Stimulated activated CD4-positive, alpha-beta T cell treated with anti-CD3 and anti-CD28 coated beads, Interleukin-4, amount 100 ng/mL, for 4 hours (primary cell): ENCODE results near the gene CDH26.

ENCODE experiments used
- DNase-seq, 2 experiments: peaks; one replicate each; pipeline ENCODE4 v3.0.0-alpha.2; 2020

Gene CDH26

DNA sequence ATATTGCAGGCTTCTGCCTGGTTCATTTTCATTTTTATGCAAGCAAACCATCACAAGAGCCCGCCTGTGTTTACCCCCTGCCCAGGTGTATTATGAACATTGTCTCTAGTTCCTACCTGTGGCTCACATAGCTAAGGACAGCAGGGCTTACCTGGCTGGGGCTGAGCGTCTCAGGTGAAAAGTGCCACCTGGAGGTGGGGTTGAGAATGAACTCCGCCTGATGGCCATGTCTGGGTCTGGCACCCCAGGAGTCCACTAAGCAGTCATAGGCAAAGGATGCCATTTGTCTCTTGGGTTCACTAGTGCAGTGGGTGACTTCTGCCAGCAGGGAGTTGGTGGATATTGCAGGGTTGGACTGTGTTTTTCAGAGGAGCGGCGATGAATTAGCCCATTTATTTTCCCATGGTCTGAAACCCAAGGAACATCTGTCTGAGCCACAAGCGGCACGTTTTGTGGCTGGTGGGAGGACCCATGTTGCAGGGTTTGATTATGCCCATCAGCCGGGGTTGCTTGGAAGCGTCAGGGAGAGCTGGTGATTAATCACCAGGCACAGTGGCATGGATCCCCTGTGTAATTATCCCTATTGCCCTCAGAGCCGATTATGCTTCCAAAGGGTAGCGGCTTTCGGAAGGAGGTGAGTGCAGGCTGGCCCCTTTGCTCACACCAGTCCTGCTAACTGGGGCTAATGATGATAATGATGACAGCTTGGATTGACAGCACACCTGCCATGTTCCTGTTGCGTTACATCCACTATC lies 92.1 kb downstream of the CDH26 start:
- no peak for DNase-seq

DNA sequence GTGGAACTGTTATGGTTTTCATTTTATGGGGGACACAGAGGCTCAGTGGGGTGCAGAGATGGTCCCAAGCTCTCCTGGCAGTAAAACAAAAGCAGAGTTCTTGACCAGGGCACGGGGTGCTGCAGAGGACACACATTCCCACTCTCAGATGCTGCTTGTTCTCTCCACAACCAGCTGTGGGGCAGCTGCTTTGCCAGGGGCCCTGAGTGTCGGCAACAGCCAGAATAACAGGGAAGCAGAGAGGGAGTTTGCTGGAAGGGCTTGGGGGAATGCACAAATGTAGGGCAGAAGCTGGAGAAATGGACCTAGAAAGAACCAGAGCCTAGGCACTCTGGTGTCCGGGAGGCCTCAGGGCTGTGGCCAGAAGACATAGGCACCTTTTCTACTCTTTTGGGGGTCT lies 93.7 kb downstream of the CDH26 start:
- no peak for DNase-seq

DNA sequence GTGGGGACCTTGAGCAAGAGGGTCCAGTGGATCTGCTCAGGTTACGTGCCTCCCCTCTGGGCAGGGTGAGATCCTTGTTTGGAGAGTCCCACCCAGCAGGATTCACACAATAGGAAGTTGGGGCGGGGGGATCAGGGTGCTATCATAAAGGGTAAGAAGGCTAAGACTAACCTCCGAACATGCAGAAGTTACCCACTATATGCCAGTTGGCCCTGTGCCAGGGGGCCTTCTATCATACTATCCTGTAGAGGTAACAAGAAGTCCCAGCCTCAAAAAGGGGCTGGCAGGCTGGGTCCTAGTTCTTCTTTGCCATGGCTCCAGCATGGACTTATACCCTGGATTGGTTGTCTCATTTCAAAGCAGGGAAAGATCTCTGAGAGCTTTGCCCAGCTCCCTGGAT lies 94.1 kb downstream of the CDH26 start:
- no peak for DNase-seq

DNA sequence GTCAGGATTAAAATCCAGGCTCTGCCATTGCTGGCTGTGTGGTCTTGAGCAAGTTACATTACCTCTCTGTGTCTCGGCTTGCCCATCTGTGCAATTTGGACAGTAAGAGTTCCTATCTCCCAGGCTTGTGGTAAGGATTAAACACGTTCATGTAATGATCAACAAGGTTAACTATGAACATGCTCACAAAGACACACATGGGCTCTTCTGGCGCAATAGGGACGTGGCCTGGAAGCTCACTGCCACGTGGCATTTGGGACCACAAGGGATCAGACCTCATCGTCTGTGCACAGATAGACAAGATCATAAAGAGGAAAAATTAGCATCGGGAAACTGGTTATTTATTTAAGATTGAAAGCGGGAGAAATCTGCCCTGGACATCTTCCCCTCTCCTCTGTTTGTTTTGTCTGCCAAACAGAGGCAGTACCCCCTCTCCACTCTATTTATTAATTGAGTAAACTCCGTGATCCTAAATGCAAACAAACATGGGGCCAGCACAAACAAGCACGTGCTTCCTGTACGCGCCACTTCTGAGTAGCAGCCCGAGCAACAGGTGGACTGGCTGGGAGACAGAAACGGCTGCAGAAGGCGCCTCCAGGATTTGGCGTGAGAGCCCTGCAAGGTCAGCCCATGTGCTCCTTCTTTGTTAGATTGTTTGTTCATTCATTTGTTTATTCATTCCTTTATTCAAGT lies 95.0 kb downstream of the CDH26 start:
- DNase-seq: no peak

DNA sequence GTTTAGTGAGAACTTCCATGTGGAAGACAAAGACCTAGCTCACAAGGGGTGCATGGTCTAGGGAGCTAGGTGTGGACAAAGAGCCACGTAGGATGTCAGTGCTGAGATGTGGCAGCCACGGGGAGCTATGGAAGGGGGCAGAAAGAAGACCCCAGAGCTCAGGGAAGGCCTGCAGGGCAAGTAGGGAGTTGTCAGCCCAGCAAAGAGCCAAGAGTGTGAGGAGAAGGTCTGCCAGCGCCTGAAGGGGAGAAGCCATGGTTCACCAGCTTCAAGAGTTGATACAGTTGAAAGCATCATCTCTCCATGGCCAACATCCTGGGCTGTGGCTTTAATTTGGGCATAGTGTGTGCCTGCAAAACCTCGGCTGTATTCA lies 95.6 kb downstream of the CDH26 start:
- no peak for DNase-seq

DNA sequence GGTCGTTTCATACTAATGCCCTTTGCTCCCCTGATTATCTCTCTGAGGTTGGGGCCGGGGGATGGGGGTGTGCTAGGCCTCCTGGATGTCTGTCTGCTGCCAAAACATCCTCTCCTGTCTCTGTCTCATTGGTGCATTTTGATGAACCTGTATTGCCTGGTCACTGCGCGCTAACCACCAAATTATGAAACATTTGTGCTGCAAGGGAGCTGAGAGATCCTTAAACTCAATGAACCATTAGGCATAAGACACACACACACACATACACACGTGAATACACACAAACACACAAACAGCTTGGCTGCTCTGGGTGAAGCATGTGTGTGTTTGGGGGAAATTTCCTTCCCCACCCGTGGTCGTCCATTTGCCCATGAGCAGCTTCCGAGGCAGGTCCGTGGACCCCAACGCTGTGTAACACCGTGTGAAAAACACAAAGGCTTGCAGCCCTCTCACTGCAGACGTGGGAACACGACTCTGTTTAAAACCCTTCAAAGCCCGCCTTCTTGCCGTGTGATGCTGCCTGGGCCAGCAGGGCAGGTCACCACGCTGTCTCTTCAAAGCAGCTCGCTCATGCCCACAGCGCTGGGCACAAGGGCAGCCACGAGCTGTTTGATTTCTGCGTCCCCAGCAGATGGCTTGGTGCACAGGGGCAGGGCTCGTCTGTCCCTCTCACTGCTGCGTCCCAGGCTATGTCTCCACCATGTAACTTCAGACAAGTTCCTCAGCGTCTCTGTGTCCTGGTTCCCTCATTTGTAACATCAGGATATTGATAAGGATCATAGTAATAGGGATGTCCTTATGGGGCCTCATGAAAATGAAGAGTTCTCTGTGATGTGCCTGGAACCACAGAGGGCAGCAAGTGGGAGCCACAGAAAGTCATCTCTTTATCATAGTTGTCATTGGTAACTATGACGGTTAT lies 96.8 kb downstream of the CDH26 start:
- no peak for DNase-seq

DNA sequence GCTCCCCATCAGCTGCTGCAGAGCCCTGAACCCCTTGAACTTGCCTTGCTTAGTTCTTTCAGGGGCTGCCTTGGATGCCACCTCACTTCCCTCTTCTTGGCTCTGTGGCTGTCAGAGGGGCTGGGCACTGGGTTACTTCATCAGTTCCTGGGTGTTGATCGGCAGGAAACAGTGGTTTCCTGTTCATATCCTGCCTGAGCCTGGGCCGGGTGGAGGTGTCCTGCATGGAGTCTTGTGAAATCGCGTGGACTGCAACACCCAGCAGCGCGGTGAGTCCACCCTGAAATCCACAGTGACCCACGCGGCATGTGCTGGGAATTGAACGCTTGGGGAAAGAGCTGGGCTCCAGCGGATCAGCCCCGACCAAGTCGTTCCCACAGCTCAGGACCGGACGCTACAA lies 97.5 kb downstream of the CDH26 start:
- DNase-seq: peak; percentile 6 to 17

DNA sequence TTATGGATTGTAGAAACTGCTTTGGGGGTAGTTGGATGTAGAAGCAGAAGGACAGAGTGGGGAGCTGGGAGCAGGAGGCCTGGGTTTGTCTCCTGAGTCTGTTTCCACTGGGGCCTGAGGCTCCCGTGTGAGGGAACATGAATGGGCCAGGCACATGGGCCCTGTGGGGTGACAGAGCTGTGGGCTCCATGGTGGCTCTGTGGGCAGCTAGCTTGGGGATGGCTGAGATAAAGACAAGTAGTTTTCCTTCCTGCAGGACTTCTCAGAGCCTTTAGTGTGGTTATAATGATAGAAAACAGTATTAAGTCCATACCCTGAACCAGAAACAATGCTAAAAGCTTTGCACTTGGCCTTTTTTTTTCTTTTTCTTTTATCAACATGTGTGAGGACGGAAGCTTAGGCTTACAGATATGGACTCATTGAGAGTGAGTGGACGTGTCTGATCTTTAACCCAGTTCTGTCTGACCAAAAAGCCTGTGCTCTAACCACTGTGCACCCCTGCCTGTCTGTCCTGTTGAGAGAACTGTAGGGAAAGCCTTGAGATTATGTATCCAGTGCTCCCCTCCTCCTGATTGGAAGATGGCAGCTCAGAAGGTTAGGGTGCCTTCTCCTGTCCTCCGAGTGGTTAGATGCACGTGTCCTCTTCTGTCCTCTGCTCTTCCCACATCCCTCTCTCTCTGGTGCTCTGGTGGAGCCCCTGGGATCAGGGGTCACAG lies 98.3 kb downstream of the CDH26 start:
- no peak for DNase-seq

DNA sequence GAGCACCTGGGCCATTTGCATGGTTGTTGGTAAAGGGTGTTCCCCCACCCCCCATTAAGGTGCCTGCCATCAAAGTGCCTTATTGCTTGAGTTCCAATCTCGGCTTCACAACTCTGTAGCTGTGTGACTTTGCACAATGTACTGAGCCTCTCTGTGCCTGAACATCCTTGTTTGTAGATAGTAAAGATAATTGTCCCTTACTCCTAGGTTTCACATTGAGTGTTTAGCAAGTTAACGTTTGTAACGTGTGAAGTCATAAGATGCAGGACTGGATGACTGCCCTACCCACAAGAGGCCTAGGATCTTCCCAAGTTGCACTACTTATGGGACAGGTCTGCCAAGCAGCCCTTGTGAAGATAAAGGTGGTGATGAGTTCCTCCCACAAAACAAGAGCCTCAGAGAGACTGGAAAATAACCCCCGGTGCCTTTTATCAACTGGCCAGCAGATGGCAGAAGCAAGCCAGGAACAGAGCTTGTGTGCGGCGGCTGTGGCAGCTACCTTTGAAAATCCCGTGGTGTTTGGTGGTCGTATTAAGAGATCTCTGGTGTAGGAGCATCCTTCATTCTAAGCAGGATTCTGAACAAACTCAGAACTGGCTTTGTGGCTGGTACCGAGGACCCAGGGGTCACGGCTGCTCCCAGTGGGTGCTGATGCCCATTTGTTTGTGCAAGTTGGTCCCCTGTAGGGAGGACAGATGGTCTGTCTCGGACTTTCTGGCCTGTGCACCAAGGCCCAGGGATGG lies 99.1 kb downstream of the CDH26 start:
- DNase-seq: peak; percentile 52 to 56

DNA sequence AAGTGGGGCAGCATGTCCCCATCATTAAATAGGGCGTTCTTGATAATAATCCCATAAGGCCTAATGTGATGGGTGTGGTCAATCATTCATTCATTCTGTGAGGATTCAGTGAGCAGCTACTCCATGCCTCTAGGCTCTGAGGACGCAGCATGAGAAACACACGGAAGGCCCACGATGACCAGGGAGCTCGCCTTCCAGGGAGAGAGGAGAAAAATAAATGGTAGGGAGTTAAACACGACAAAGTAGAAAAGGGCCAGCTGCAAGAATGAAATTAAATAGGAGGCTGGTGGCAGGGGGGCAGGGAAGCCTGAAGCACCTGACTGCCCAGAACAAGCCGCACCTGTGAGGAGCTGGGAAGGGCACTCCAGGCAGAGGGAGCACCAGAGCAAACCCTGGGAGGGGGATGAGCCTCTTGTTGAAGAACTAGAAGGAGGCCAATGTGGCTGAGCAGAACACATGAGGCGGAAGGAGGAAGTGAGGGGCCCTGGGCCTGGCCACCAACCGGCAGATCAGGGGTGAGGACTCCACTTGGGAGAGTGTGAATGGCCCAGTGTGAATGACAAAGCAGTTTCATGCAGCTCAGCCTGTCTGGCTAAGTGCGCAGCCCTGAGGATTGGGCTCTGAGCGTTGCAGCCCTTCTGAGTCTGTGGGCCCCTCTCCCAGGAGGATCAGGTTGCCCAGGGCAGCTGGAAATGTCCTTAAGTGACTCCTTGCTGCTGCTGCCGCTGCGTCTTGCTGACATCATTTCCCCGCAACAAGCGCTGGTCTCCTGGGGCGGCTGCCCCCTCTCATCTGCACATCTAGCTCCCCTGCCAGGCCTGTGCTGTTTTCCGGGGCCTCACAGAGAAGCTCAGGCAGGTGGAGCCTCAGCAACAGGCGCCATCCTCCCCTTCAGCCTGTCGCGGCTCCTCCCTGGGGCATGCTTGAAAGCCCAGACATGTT lies 99.9 kb downstream of the CDH26 start:
- DNase-seq: peak in 1 of 2 experiments; percentile 13

DNA sequence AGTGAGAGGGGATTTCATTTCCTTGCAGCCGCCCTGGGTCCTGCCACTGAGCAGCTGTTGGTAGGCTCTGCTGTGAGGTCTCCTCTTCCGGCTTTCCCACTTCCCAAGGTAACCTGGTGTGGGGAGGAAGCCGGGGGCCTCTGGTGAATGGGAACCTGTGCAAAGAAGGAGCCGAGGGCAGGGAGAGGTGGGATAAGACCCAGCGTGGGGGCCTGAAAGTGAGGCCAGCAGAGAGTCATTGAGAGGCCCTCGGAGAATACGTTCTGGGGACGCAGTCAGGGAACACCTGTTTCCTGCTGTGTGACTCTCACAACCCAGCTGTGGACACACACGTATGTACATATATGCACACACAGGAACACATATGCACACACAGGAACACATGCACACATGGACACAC lies 100.7 kb downstream of the CDH26 start:
- DNase-seq: no peak

DNA sequence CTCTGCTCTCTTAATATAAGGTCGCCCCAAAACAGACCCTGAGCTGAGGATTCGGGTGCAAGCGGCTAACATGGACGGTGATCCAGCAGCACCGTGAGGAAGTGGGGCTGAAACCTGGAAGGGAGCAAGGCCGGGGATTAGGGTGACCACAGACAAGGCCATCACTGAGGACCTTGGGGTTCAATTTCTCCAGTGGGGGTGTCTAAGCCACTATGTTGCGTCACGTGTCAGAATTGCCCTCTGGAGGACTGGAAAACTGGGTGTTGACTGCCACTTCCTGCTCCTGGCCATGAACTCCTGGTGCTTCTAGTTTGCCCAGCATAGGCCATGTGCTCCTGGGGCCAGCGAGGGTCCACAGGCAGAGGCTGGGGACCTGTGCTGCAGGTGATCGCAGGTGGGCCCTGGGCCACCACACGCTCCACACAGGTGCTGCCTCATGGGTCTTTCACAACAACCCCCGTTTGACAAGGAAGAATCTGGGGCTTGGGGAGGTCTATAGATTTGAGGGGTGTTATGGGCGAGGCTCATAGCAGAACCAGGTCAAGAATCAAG lies 101.9 kb downstream of the CDH26 start:
- no peak for DNase-seq

DNA sequence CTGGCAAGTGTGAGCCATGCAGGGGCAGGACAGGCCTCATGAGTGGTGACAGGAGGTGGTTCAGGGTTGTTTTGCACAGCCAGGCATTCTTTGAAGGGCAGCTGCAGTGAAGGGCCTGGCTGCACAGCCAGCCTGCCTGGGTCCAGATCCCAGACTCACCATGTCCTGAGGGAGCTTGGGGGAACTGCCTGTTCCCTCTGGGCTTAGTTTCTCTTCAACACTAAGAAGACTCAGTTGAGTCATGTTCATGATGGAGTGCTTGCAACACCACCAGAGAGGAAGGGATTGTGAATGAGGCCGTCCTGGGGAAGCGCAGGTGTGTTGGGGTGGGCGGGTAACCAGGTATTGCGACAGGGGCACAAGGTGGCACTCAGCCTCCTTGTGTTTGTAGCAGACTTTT lies 102.4 kb downstream of the CDH26 start:
- DNase-seq: no peak

DNA sequence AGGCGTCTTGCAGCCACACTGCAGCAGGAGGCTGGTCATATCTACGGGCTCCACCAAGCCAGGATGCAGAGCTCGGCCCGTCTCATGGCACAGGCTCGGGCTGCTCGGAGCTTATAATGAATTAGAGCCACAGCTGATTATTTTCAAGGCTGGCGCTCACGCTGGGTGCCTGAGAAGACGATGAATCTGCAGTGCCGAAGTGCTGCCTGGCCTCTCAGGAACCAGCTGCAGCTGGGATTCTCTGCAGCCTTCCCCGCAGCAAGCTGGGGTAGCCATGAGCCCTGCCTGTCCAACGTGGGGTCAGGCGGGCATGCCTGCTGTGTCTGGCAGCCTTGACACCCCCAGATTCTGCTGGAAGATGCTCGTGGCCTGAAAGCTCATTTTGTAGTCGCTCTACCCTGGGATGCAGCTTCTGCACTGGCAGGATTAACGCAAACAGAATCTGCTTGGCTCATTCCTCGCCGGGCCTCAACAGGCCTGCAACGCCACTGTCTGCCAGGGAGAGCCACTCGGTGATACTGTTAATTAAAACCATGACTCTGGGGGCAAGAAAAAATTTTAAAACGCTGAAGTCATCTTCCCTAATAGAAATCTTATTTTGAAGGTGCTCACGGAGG lies 104.3 kb downstream of the CDH26 start:
- DNase-seq: no peak

DNA sequence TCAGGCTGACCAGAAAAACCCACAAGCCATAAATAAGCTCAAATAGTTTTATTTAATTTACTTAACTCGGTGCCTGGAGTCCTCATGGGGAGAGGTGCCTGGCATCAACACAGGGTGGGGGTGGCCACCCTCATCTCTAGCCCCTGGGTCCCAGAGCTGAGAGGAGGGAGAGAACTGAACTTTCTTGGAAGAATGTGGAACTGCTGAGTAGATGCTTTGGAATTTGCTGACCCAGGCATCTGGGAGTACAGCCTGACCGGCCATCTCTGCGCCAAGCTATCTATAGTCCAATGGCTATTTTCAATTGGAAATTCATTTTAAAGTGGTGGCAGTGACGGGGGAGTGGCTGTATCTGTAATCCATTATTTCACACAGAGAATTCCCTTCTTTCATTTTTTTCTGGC lies 104.8 kb downstream of the CDH26 start:
- DNase-seq: no peak

DNA sequence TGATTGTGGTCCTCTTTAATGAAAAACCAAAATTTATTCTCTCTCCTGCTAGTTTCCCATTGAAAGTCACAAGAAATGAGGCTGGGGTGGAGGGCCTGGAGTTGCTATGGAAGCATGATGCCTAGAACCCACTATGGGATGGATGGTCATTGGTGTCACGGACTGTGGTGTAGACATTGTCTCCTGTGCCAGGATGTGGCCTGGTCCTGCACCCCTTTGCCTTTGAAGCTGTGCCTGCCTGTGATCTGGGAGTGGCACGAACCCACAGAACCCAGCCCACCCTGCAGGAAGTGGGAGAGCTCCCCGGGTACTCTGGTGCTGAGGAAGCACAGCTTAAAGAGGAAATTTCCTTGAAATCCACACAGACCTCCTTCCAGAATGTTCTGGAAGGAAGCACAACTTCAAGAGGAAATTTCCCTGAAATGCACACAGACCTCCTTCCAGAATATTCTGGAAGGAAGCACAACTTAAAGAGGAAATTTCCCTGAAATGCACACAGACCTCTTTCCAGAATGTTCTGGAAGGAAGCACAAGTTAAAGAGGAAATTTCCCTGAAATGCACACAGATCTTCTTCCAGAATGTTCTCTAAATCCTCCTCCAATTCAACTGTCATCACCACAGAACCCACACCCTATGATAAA lies 105.6 kb downstream of the CDH26 start:
- DNase-seq: no peak
